GM12874 (cell line): Measurements from ENCODE around the gene ELOVL1.

ENCODE experiments used
- CTCF ChIP-seq: IDR thresholded peaks from 2 replicates; pipeline ENCODE4 v1.5.1; 2011; ENCODE audit warnings: low read depth, mild to moderate bottlenecking, control low read depth, low read length, moderate library complexity; ENCODE audit not compliant: insufficient read depth

Gene ELOVL1

DNA sequence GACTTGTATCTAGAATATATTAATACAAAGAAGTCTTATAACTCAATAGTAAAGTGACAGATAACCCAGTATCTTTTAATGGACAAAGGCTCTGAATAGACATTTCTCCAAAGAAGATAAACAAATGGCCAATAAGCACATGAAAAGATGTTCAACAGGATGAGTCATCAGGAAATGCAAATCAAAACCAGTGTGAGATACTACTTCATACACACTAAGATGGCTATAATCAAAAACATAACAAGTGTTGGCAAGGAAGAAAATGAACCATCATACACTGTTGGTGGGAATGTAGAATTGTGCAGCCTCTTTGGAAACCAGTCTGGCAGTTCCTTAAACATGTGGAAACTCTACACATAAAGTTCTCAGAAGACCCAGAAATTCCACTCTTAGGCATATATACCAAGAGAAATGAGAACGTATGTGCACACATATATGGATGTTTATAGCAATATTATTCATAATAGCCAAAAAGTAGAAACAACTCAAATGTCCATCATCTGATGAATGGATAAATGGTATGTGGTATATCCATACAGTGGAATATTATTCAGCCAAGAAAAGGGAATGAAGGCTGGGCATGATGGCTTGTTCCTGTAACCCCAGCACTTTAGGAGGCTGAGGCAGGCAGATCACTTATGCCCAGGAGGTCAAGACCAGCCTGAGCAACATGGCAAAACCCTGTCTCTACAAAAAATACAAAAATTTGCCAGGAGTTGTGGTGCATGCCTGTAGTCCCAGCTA is 40.1 kb downstream of the ELOVL1 start:
- no peak for TF ChIP-seq CTCF

DNA sequence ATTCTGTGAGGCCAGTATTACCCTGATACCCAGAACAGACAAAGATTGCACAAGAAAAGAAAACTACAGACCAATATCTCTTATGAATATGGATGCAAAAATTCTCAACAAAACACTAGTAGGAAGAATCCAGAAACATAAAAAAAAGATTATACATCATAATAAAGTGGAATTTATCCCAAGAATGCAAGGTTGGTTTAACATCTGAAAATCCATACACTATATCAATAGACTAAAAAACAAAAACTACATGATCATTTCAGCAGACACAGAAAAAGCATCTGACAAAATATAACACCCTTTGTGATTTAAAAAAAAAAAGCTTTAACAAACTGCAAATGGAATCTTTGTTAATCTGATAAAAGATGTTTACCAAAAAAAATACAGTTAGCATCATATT is 42.4 kb downstream of the ELOVL1 start:
- no peak for TF ChIP-seq CTCF

DNA sequence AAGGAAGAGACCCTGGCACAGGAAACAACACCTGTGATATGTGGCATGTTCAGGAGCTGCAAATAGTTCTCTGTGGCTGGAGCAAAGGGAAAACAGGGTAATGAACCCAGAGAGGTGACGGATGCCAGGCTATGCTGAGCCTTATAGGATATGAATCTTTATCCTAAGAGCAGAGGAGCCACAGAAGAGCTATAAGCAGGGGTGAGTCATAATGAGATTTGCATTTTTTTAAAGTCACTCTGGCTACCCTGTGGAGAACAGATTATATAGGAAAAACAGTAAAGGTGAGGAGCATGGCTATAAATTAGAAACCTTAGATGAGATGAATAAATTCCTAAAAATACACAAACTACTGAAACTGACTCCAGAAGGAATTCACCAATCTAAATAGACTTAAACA is 43.0 kb downstream of the ELOVL1 start:
- no peak for TF ChIP-seq CTCF

DNA sequence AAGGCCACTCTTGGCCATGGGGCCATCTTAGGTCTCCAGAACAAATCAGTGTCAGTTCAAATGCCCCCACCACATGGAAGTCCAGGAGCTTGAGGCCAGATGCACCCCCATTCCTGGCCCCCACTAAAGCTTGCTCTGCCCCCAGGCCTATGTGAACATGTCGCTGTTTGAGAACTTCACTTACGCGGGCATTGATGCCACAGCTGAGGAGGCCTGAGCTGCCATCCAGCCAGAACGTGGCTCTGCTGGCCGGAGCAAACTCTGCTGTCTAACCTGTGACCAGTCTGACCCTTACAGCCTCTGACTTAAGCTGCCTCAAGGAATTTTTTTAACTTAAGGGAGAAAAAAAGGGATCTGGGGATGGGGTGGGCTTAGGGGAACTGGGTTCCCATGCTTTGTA is 45.3 kb downstream of the ELOVL1 start:
- no peak for TF ChIP-seq CTCF

GRCh38 chr1:43321331-43321891 is 46.4 kb downstream of the ELOVL1 start:
- TF ChIP-seq CTCF: no peak

DNA sequence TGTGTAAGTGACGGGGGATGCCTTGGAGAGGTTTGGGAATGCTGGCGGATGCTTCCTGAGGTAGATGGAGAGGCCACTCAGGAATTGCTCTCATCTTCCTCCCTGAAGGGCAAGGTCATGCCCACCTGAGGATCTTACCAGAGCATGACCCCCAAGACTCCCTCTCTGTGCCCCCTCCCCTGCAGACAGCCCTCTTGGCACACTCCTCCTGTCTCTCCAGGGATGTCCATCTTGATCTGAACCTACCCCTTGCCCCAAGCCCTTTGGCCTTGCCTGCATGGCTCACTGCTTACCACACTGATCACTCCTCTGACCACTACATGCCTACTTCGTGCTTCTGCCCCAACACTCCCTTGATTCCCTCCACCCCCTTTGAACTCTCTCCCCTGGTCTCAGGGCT is 48.0 kb downstream of the ELOVL1 start:
- no peak for TF ChIP-seq CTCF

DNA sequence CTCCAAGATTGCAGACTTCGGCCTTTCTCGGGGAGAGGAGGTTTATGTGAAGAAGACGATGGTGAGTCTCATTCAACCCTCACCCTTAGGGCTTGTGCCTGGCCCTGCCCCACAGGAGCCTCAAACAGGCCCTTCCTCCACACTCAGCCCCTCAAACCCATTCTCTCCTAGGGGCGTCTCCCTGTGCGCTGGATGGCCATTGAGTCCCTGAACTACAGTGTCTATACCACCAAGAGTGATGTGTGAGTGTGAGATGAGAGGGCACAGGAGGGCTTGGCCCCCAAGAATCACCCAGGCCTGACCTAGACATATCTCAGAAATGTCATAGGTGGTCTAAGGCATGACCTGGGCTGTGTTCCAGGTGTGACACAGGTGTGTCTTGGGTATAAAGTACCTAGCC is 48.5 kb downstream of the ELOVL1 start:
- no peak for TF ChIP-seq CTCF

DNA sequence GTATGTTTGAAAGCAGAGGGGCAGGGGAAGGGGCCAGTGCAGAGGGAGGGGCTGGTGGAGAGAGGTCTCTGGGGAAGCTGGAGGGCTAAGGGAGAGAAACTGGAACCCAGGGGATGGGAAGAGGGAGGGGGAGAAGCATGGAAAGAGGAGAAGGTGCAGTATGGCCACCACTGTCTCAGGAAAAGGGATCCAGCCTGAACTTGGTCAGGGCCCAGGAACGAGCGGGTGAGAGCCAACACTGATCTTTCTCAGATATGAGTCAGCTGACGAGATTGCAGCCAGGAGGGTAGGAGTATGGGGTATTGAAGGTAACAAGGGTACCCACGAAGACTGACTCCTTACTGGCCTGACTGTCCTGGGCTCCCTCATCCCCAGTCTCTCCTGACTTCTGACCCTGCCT is 49.0 kb downstream of the ELOVL1 start:
- TF ChIP-seq CTCF: no peak
